ENCODE data around the gene SMIM35.
"Not testable (repeated sequence)": the region's sequence is repeated elsewhere in the genome, so short reads cannot be mapped to it uniquely, and the experiment has no call there.

Gene SMIM35

GRCh38 chr11:118078911-118079411 is 7.8 kb downstream of the SMIM35 start:
- peak in 1 of 2 experiments; percentile 11 for DNase-seq

GRCh38 chr11:118076754-118077281 is 9.9 kb downstream of the SMIM35 start, which contains the start of gene TMPRSS4:
TSS of gene TMPRSS4 (plus strand) at chr11:118077078. CDS start at chr11:118077303, 225 bp downstream.
- no peak for DNase-seq

- no peak for DNase-seq
These were observed 12.0 kb downstream of the SMIM35 start for GRCh38 chr11:118074785-118075184.

- DNase-seq, result no peak
These were observed 12.6 kb downstream of the SMIM35 start for GRCh38 chr11:118074091-118074685.

- DNase-seq, result no peak
These were observed 13.2 kb downstream of the SMIM35 start for GRCh38 chr11:118073554-118073953.

- no peak for DNase-seq
These were observed 15.2 kb downstream of the SMIM35 start for GRCh38 chr11:118071416-118072030.

GRCh38 chr11:118068945-118069612 is 17.7 kb downstream of the SMIM35 start:
- no peak for DNase-seq

- DNase-seq, result no peak
These were observed 18.4 kb downstream of the SMIM35 start for GRCh38 chr11:118068206-118068944.

- peak; percentile 67 to 89 for DNase-seq
These were observed 19.8 kb downstream of the SMIM35 start for GRCh38 chr11:118067006-118067405.

- no peak for DNase-seq
These were observed 21.4 kb downstream of the SMIM35 start for GRCh38 chr11:118065384-118065783.

- no peak for DNase-seq
These were observed 21.8 kb downstream of the SMIM35 start for GRCh38 chr11:118064956-118065355.

- not testable (repeated sequence) for DNase-seq
These were observed 24.1 kb downstream of the SMIM35 start for GRCh38 chr11:118062631-118063030.

- DNase-seq, result not testable (repeated sequence)
These were observed 24.6 kb downstream of the SMIM35 start for GRCh38 chr11:118062181-118062580.

GRCh38 chr11:118061586-118062125 is 25.1 kb downstream of the SMIM35 start:
- no peak for DNase-seq

- DNase-seq, result peak in 1 of 2 experiments; percentile 6
These were observed 25.9 kb downstream of the SMIM35 start for GRCh38 chr11:118060869-118061268.

GRCh38 chr11:118060081-118060661 is 26.6 kb downstream of the SMIM35 start:
- DNase-seq, result no peak

- DNase-seq, result no peak
These were observed 27.4 kb downstream of the SMIM35 start for GRCh38 chr11:118059246-118059940.

- DNase-seq, result no peak
These were observed 28.2 kb downstream of the SMIM35 start for GRCh38 chr11:118058311-118059245.

GRCh38 chr11:118057251-118058145 is 29.3 kb downstream of the SMIM35 start:
- no peak for DNase-seq

Data from NCI-H524 (cell line).